ENCODE data around the gene BSDC1. TPM values are rescaled to one million over a fixed set of nuclear protein-coding genes. Genes with fewer than 3 reads are reported as not detected.

BSDC1 gene
- total RNA-seq, 1 experiment from 2014 or later = 47.5 TPM

GRCh38 chr1:32336963-32337675 lies 57.1 kb downstream of the BSDC1 start:
- DNase-seq (ENCODE audit: low spot score) = no peak

- DNase-seq (ENCODE audit: low spot score) = no peak
Observed at GRCh38 chr1:32336591-32336932, 57.7 kb downstream of the BSDC1 start.

- no peak for DNase-seq (ENCODE audit: low spot score)
Observed at GRCh38 chr1:32335790-32336590, 58.3 kb downstream of the BSDC1 start, which contains the start of gene MARCKSL1. Gene MARCKSL1, minus strand, starts transcription at chr1:32336233. Its CDS starts 200 bp downstream, at chr1:32336033.

GRCh38 chr1:32335535-32335789 lies 58.8 kb downstream of the BSDC1 start:
- DNase-seq (ENCODE audit: low spot score) = no peak

- no peak for DNase-seq (ENCODE audit: low spot score)
Observed at GRCh38 chr1:32334864-32335534, 59.2 kb downstream of the BSDC1 start.

GRCh38 chr1:32334274-32334861 lies 59.9 kb downstream of the BSDC1 start:
- DNase-seq (ENCODE audit: low spot score) = no peak

- DNase-seq (ENCODE audit: low spot score) = no peak
Observed at GRCh38 chr1:32333251-32333963, 60.8 kb downstream of the BSDC1 start.

GRCh38 chr1:32332290-32333079 lies 61.8 kb downstream of the BSDC1 start:
- DNase-seq (ENCODE audit: low spot score) = no peak

GRCh38 chr1:32331549-32331948 lies 62.7 kb downstream of the BSDC1 start:
- no peak for DNase-seq (ENCODE audit: low spot score)

- DNase-seq (ENCODE audit: low spot score) = no peak
Observed at GRCh38 chr1:32330558-32331151, 63.6 kb downstream of the BSDC1 start.

GRCh38 chr1:32329931-32330466 lies 64.2 kb downstream of the BSDC1 start:
- no peak for DNase-seq (ENCODE audit: low spot score)

GRCh38 chr1:32327204-32327603 lies 67.0 kb downstream of the BSDC1 start:
- no peak for DNase-seq (ENCODE audit: low spot score)

- DNase-seq (ENCODE audit: low spot score) = no peak
Observed at GRCh38 chr1:32321712-32322291, 72.4 kb downstream of the BSDC1 start.

GRCh38 chr1:32318127-32318869 lies 75.9 kb downstream of the BSDC1 start:
- no peak for DNase-seq (ENCODE audit: low spot score)

- DNase-seq (ENCODE audit: low spot score) = no peak
Observed at GRCh38 chr1:32316903-32317277, 77.4 kb downstream of the BSDC1 start.
